Epithelial cell of prostate (primary cell): ENCODE measurements around the gene PMM1.
A peak's percentile ranks its signal among the peaks of the same experiment; 100 is the strongest.
"Not testable (repeated sequence)": the region's sequence is repeated elsewhere in the genome, so short reads cannot be mapped to it uniquely, and the experiment has no call there.

Experiments used
- DNase-seq: peaks from one replicate; pipeline ENCODE4 v3.0.0-alpha.2; 2011; ENCODE audit warnings: low read depth, low spot score
- H3K27ac ChIP-seq: fragments of 450-650 bp; 2 replicates; pipeline ENCODE4 v1.5.1; 2017; ENCODE audit warnings: mild to moderate bottlenecking

The PMM1 gene

DNA sequence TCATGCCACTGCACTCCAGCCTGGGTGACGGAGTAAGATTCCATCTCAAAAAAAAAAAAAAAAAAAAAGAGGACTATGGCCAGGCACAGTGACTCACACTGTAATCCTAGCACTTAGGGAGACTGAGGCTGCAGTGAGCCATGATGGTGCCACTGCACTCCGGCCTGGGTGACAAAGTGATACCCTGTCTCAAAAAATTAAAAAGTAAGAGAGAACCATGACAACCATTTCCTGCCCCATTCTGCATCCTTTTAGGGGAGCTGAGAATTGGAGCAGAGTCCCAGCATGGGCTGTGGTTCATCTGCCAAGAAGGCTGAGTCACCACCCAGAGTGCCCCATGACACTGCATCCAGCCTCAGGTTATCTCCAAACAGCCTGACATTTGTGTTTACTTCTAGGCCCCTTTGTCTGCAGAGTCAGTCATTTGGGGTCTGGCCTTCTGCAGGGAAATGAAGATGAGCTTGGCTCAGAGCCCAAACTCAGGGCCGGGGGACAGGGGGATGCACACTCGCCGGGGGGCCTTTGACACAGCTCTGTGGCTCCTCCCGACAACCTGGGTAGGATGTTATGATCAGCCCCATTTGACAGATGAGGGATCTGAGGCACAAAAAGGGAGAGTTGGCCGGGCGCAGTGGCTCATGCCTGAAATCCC lies 24.1 kb downstream of the PMM1 start:
- no peak overlapping the region for H3K27ac ChIP-seq
- DNase-seq: peak; percentile 27

DNA sequence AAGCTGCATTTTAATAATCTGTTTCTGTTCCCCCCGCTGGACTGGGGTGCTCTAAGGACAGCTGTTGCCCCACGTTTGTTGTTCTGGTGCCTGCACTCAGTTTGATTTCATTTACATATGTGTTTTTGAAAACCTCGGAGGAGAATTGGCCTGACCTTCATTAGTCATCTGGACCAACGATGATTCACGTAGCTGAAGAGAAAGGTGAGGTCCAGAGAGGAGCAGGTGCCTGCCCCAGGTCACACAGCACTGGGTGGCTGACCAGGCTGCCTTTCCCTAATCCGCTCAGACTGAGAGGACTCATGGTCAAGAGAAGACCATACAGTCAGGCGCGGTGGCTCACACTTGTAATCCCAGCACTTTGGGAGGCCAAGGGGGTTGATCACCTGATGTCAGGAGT lies 25.1 kb downstream of the PMM1 start:
- DNase-seq: no peak

GRCh38 chr22:41563051-41563711 lies 26.5 kb downstream of the PMM1 start:
- no peak for DNase-seq
- H3K27ac ChIP-seq: no peak overlapping the region

More for the DNA sequence above, 25.1 kb downstream of the PMM1 start:
- H3K27ac ChIP-seq: no peak overlapping the region

GRCh38 chr22:41562461-41562860 lies 27.2 kb downstream of the PMM1 start:
- H3K27ac ChIP-seq: no peak overlapping the region
- no peak for DNase-seq

DNA sequence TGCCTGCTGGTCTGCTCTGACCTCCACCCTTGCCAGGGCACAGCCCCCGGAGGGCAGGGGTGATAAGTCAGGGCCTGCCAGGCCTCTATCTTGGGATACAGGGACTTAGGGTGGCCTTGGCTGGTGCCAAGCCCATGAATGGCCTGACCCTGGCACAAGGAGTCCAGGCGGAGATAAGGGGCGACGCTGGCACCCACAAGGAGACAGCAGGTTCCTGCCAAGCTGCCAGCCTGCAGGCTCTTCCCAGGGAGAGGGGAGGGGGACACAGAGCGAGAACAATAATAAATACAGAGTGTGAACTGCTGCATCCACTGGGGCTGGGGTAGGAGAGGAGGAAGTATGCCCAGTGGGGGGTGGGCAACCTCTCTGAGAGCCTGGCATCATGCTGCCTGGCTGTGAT lies 27.9 kb downstream of the PMM1 start:
- no peak overlapping the region for H3K27ac ChIP-seq

GRCh38 chr22:41561335-41561734 lies 28.3 kb downstream of the PMM1 start:
- H3K27ac ChIP-seq: no peak overlapping the region
- DNase-seq: no peak

More for the DNA sequence above, 27.9 kb downstream of the PMM1 start:
- DNase-seq: no peak

GRCh38 chr22:41560095-41560471 lies 29.6 kb downstream of the PMM1 start:
- no peak for DNase-seq
- no peak overlapping the region for H3K27ac ChIP-seq

DNA sequence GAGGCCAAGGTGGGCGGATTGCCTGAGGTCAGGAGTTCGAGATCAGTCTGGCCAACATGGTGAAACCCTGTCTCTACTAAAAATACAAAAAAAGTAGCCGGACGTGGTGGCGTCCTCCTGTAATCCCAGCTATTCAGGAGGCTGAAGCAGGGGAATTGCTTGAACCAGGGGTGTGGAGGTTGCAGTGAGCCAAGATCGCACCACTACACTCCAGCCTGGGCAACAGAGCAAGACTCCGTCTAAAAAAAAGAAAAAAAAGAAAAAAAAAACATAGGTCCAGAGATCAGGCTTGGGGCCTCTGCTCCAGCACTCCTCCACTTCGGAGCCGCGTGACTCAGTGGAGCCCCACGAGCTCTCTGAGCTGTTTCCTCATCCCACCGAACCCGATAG lies 31.4 kb downstream of the PMM1 start:
- not testable (repeated sequence) for DNase-seq, H3K27ac ChIP-seq

GRCh38 chr22:41557401-41558240 lies 32.0 kb downstream of the PMM1 start:
- no peak overlapping the region for H3K27ac ChIP-seq
- no peak for DNase-seq

GRCh38 chr22:41556561-41556960 lies 33.1 kb downstream of the PMM1 start:
- H3K27ac ChIP-seq: no peak overlapping the region
- DNase-seq: no peak

DNA sequence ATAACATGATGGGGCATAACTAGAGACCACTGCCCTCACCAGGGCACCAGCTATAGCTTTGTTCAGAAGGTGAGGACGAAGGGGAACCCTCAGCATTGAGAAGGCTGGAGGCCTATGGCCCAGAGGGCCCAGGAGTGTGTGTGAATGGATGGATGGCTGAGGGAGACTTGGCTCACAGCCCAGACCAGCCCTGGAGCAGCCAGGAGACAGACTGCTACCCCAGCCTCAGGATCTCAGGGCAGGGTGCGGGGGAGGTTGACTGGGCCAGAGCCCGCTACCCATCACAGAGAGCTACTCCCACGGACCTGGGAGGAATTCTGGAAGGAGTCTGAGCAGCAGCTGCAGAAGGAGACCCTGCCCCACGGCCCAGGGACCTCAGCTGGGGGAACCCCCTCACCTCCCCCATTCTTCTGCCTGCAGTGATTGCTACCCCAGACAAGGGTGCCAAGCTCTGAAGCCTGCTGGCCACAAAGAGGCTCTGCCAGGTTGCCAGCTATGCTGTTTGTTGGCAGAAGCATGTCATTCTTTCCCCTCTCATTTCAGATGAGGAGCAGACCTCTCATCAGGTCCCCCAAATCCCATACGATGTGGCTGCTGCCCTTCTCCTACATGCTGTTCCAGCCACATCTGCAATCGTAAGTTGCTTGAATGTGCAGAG lies 34.2 kb downstream of the PMM1 start:
- no peak for DNase-seq
- H3K27ac ChIP-seq: no peak overlapping the region

DNA sequence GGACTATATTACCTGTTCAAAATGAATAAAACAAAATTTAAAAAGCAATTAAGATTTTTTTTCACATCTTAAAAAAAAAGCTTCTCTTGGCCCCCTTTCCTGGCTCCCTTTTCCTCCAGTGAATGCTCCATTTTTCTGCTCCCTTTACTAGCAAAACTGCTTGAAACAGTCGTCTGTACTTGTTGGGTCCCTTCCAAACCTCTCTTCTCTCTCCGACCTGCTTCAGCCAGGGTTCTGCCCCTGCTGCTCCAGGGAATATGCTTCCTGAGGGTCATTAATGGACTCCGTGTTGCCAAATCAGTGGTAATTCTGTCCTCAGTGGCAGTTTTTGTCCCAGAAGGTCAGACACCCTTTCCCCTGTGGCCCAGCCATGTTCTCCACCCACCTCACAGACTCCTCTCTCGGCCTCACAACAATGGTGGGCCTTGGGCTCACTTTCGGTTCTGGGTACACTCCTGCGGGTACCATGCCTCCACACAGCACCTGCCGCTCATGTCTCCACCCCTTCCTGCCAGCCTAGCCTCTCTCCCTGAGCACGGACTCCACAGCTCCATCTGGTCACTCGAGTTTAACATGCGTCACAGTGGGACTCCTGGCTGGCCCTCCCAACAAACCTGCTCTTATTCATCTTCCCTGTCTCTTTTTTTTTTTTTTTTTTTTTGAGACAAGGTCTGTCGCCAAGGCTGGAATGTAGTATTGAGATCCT lies 37.6 kb downstream of the PMM1 start:
- H3K27ac ChIP-seq: no peak overlapping the region
- no peak for DNase-seq

DNA sequence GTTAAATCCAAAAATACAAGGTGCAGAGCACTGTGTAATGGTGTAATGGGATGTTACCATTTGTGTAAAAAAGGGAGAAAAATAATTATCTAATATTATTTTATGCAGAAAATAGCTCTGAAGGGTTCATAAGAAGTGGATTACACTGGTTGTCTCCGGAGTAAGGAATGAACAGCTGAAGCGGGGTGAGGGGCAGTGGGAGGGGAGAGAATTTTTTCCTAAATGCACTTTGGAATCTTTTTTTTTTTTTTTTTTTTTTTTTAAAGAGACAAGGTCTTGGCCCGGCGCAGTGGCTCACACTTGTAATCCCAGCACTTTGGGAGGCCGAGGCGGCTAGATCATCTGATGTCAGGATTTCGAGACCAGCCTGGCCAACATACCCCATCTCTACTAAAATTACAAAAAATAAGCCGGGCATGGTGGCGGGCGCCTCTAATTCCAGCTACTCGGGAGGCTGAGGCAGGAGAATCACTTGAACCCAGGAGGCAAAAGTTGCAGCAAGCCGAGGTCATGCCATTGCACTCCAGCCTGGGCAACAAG lies 38.6 kb downstream of the PMM1 start:
- no peak for DNase-seq
- no peak overlapping the region for H3K27ac ChIP-seq

GRCh38 chr22:41548830-41549211 lies 40.8 kb downstream of the PMM1 start:
- no peak overlapping the region for H3K27ac ChIP-seq
- DNase-seq: no peak

GRCh38 chr22:41544671-41545476 lies 44.8 kb downstream of the PMM1 start:
- DNase-seq: no peak
- H3K27ac ChIP-seq: no peak overlapping the region

DNA sequence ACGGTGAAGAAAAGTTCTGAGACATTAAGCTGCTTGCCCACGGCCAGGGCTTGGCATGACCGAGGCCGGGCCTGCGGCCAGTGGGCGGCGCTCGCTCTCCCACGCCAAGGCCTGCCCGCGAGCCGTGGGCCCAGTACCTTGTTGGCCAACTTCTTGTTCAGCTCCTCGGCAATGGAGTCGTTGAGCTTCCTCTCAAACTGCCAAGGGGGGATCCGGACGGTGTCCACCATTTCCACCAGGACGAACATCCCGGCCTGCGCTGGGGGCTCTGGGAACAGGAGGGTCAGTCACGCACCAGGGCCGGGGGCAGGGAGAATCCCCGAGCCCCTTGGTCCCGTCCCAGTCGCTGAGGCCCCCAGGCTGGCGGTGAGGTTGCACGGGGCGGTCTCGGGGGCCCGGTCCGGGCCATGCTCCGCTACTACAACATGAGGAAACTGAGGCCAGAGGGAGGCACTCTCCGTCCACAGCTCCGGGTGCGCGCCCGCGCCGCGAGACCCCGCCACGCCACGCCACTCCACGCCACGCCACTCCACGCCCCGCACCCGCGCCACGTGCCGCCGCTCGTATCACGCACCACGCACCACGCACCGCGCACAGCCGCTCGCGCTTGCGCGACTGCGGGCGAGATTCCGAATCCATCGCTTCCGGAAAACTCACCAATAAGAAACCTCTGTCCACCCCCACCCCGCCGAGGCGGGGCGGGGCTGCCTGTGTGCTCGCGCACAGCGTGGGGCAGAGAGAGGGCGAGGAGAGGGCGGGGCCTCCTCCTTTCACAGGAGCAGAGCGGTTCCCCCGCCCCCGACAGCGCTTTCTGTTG lies 45.6 kb downstream of the PMM1 start, which contains the start of gene POLR3H:
Gene POLR3H (minus strand): TSS at position 617 of the 817 bp plus-strand sequence. CDS start 369 bp downstream, at position 248.
- DNase-seq: peak; percentile 71
- H3K27ac ChIP-seq: peak within 1 kb of the TSS; percentile 36

DNA sequence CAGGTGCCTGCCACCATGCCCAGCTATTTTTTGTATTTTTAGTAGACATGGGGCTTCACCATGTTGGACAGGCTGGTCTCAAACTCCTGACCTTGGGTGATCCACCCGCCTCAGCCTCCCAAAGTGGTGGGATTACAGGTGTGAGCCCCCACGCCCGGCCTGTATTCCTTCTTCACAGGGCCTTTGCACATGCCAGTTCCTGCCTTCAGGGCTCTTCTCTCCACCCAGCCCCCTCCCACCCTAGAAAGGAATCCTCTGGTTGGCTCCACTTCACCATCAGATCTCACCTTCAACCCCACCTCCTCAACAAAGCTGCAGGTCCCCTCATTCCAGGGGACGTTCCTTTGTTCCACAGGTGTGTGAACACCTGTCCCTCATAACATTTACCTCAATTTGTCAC lies 47.4 kb downstream of the PMM1 start:
- DNase-seq: no peak
- H3K27ac ChIP-seq: no peak overlapping the region

- no peak overlapping the region for H3K27ac ChIP-seq
- DNase-seq: no peak
These were observed 48.2 kb downstream of the PMM1 start for GRCh38 chr22:41541484-41541883.
